Measurements from ENCODE around the gene BPHL. TPM values are rescaled to one million over a fixed set of nuclear protein-coding genes. Genes with fewer than 3 reads are reported as not detected.

BPHL gene
- total RNA-seq, 6 experiments from 2014 or later: 9.3 to 14.6 (median 11.9) TPM

DNA sequence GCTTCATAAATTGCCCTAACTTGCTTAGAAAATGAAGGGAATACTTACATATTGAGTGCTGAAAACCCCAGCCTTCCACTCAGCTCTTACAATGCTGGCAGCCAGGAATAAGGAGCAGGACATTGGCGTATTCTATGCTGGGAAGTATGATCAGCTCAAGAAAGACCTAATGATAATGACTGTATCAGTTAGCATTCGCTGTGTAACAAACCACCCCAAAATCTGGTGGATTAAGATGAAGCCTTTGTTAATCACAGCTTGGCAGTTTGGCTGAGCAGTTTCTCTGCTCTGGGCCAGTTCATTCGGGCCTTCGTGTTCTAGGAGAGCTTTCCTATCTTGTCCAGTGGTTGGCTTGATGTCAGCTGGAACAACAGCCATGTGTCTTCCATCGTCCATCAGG lies 72.3 kb downstream of the BPHL start:
- no peak overlapping the region for H3K27ac Mint-ChIP-seq
- peaks cover 3% of the 10 kb centered on the region; the same call in 1 of the 2 replicates for H3K36me3 Mint-ChIP-seq (ENCODE audit: low read depth)
- H3K27me3 Mint-ChIP-seq (ENCODE audit: insufficient read depth): peaks cover 8% of the 10 kb centered on the region
- H3K9me3 Mint-ChIP-seq: no peaks in the 10 kb centered on the region
- no peaks in the 10 kb centered on the region for H3K4me1 Mint-ChIP-seq (ENCODE audit: low read depth)
- TF ChIP-seq, protein P1, sequence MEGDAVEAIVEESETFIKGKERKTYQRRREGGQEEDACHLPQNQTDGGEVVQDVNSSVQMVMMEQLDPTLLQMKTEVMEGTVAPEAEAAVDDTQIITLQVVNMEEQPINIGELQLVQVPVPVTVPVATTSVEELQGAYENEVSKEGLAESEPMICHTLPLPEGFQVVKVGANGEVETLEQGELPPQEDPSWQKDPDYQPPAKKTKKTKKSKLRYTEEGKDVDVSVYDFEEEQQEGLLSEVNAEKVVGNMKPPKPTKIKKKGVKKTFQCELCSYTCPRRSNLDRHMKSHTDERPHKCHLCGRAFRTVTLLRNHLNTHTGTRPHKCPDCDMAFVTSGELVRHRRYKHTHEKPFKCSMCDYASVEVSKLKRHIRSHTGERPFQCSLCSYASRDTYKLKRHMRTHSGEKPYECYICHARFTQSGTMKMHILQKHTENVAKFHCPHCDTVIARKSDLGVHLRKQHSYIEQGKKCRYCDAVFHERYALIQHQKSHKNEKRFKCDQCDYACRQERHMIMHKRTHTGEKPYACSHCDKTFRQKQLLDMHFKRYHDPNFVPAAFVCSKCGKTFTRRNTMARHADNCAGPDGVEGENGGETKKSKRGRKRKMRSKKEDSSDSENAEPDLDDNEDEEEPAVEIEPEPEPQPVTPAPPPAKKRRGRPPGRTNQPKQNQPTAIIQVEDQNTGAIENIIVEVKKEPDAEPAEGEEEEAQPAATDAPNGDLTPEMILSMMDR (IDR thresholded peaks at IDR 0.05): no peak
- H3K4me3 Mint-ChIP-seq: no peak overlapping the region
- DNase-seq: no peak

- Mint-ChIP-seq H3K4me1 (ENCODE audit: low read depth) (no peaks in the 10 kb centered on the region), H3K36me3 (ENCODE audit: low read depth) (peaks cover 3% of the 10 kb centered on the region; the same call in 1 of the 2 replicates), H3K27ac (no peak overlapping the region)
These were observed 74.8 kb downstream of the BPHL start for GRCh38 chr6:3193102-3193849.

GRCh38 chr6:3194535-3195419 lies 76.3 kb downstream of the BPHL start:
- H3K4me1 Mint-ChIP-seq (ENCODE audit: low read depth): no peaks in the 10 kb centered on the region
- no peaks in the 10 kb centered on the region; the same call in 1 of the 2 replicates for H3K9me3 Mint-ChIP-seq
- H3K27ac Mint-ChIP-seq: no peak overlapping the region
- TF ChIP-seq, protein P1 (IDR thresholded peaks at IDR 0.05): no peak
- DNase-seq: no peak
- H3K27me3 Mint-ChIP-seq (ENCODE audit: insufficient read depth): 0 out of 2 replicates have a peak, but pooled peaks cover 6% of the 10 kb centered on the region
- peaks cover 9% of the 10 kb centered on the region; the same call in 1 of the 2 replicates for H3K36me3 Mint-ChIP-seq (ENCODE audit: low read depth)
- no peak overlapping the region for H3K4me3 Mint-ChIP-seq

More at GRCh38 chr6:3193102-3193849, 74.8 kb downstream of the BPHL start:
- no peak for DNase-seq
- TF ChIP-seq, protein P1 (IDR thresholded peaks at IDR 0.05): no peak
- H3K9me3 Mint-ChIP-seq: no peaks in the 10 kb centered on the region
- peaks cover 11% of the 10 kb centered on the region; the same call in 1 of the 2 replicates for H3K27me3 Mint-ChIP-seq (ENCODE audit: insufficient read depth)
- H3K4me3 Mint-ChIP-seq: no peak overlapping the region

- Mint-ChIP-seq H3K36me3 (ENCODE audit: low read depth) (peaks cover 9% of the 10 kb centered on the region; the same call in 1 of the 2 replicates), H3K27ac (no peak overlapping the region), H3K27me3 (ENCODE audit: insufficient read depth) (peaks cover 6% of the 10 kb centered on the region; the same call in 1 of the 2 replicates), H3K4me3 (no peak overlapping the region), H3K9me3 (no peaks in the 10 kb centered on the region; the same call in 1 of the 2 replicates), H3K4me1 (ENCODE audit: low read depth) (no peaks in the 10 kb centered on the region)
- TF ChIP-seq, protein P1 (IDR thresholded peaks at IDR 0.05): no peak
- DNase-seq: no peak
These were observed 76.8 kb downstream of the BPHL start for GRCh38 chr6:3195420-3195694.

- TF ChIP-seq, protein P1 (IDR thresholded peaks at IDR 0.05): no peak
- H3K36me3 Mint-ChIP-seq (ENCODE audit: low read depth): peaks cover 9% of the 10 kb centered on the region; the same call in 1 of the 2 replicates
- DNase-seq: no peak
- H3K9me3 Mint-ChIP-seq: no peaks in the 10 kb centered on the region; the same call in 1 of the 2 replicates
- peaks cover 6% of the 10 kb centered on the region; the same call in 1 of the 2 replicates for H3K27me3 Mint-ChIP-seq (ENCODE audit: insufficient read depth)
- no peaks in the 10 kb centered on the region for H3K4me1 Mint-ChIP-seq (ENCODE audit: low read depth)
- no peak overlapping the region for H3K27ac Mint-ChIP-seq
- H3K4me3 Mint-ChIP-seq: no peak overlapping the region
These were observed 77.4 kb downstream of the BPHL start for GRCh38 chr6:3195695-3196497.

All from HFFc6 (cell line).